HL-60 (cell line): ENCODE data around the gene ARID1B.

Source experiments
- TF ChIP-seq, protein P1 (sequence below): IDR thresholded peaks from 2 replicates; pipeline ENCODE4 v1.6.1; 2012; ENCODE audit warnings: low read depth; ENCODE audit not compliant: insufficient replicate concordance
- TF ChIP-seq, protein P2 (sequence below): IDR thresholded peaks from one replicate; pipeline ENCODE4 v1.5.1; 2011; ENCODE audit warnings: low read length, control low read depth, inconsistent platforms; ENCODE audit not compliant: insufficient read depth

DNA sequence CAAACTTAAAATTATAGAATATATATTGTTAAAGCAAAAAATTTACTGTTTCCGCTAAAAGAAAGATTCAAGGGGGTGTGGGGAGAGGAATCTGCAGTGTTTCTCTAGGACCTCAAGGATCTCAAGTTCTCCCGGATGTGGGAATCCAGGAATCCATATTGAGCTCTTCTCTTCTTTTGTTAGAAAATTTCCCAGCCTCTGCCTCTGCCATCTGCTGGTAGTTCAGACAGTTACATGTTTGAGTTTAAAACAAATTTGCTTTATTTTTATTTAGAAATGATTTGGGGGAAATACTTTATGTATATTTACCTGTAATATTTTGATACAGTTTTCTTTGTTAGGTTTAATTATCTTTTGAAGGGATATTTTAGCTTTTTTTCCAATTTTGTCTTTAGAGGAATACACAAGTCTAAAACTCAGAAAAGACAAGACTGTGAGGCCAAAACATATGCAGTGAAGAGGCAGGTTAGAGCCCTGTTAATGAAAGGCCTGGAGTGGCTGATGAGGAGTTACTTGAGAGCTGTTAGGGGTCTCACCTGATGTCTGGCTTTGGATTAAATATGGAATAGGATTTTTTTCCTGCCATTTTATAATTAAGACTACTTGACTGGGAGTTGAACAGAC is 268.8 kb downstream of the ARID1B start:
- TF ChIP-seq, protein P1, sequence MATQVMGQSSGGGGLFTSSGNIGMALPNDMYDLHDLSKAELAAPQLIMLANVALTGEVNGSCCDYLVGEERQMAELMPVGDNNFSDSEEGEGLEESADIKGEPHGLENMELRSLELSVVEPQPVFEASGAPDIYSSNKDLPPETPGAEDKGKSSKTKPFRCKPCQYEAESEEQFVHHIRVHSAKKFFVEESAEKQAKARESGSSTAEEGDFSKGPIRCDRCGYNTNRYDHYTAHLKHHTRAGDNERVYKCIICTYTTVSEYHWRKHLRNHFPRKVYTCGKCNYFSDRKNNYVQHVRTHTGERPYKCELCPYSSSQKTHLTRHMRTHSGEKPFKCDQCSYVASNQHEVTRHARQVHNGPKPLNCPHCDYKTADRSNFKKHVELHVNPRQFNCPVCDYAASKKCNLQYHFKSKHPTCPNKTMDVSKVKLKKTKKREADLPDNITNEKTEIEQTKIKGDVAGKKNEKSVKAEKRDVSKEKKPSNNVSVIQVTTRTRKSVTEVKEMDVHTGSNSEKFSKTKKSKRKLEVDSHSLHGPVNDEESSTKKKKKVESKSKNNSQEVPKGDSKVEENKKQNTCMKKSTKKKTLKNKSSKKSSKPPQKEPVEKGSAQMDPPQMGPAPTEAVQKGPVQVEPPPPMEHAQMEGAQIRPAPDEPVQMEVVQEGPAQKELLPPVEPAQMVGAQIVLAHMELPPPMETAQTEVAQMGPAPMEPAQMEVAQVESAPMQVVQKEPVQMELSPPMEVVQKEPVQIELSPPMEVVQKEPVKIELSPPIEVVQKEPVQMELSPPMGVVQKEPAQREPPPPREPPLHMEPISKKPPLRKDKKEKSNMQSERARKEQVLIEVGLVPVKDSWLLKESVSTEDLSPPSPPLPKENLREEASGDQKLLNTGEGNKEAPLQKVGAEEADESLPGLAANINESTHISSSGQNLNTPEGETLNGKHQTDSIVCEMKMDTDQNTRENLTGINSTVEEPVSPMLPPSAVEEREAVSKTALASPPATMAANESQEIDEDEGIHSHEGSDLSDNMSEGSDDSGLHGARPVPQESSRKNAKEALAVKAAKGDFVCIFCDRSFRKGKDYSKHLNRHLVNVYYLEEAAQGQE = no peak
- TF ChIP-seq, protein P2, sequence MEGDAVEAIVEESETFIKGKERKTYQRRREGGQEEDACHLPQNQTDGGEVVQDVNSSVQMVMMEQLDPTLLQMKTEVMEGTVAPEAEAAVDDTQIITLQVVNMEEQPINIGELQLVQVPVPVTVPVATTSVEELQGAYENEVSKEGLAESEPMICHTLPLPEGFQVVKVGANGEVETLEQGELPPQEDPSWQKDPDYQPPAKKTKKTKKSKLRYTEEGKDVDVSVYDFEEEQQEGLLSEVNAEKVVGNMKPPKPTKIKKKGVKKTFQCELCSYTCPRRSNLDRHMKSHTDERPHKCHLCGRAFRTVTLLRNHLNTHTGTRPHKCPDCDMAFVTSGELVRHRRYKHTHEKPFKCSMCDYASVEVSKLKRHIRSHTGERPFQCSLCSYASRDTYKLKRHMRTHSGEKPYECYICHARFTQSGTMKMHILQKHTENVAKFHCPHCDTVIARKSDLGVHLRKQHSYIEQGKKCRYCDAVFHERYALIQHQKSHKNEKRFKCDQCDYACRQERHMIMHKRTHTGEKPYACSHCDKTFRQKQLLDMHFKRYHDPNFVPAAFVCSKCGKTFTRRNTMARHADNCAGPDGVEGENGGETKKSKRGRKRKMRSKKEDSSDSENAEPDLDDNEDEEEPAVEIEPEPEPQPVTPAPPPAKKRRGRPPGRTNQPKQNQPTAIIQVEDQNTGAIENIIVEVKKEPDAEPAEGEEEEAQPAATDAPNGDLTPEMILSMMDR = no peak
